ENCODE data around the gene NDUFB5.

Gene NDUFB5

GRCh38 chr3:179673523-179673922 is 68.9 kb downstream of the NDUFB5 start:
- FAIRE-seq (no peak), DNase-seq (ENCODE audit: insufficient read length, low spot score) (no peak)
- TF ChIP-seq CTCF (IDR thresholded peaks at IDR 0.05; ENCODE audit: insufficient read depth, missing control alignments): no peak

- TF ChIP-seq CTCF (IDR thresholded peaks at IDR 0.05; ENCODE audit: insufficient read depth, missing control alignments): no peak
- FAIRE-seq: no peak
- DNase-seq (ENCODE audit: insufficient read length, low spot score): no peak
Observed at GRCh38 chr3:179676081-179676480, 71.5 kb downstream of the NDUFB5 start.
